ENCODE results near the gene MEF2D.

DNA sequence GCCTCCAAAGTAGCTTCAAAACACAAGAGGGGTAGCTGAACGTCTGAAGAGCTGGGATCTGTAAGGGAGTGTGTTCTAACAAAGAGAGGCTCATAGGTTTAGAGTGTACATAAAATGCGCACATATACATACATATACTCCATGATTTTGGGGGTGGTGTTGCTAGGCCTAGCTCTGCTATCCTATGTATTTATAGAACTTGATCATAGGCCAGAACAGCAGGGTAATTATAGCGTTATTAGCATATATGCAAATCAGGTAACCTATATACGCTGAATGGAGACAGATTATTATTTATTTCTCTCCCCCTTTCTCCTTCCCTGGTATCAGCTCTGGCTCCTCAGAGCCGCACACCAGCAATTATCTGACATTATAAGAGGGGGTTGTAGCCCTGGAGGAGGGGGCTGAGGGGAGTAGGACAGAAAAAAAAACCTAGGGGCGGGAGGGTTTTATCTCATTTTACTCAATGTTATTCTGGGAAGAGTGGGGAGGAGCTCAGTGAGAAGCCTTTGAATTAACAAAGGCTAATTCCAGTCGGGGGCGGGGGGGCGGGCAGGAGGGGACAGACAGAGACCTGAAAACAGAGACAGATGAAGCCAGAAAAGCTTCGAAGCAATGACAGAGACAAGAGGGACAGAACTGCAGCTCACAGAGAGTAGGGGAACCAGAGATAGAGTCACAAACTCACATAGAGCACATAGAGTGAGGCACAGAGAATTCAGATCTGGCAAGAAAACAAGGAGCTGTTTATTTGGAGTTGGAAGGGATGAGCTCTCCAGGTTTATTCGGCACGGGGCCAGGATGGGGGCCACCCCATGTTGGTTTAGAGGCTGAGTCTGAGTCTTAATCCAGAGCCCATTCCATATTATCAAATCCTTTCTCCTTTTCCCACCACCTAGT is 68.6 kb downstream of the MEF2D start:
- TF ChIP-seq TCF4 (CRISPR knock-in tag; IDR thresholded peaks at IDR 0.05; ENCODE audit: borderline replicate concordance) (no peak), SNAI2 (CRISPR knock-in tag; IDR thresholded peaks at IDR 0.05) (no peak)
- TF ChIP-seq, protein P1, sequence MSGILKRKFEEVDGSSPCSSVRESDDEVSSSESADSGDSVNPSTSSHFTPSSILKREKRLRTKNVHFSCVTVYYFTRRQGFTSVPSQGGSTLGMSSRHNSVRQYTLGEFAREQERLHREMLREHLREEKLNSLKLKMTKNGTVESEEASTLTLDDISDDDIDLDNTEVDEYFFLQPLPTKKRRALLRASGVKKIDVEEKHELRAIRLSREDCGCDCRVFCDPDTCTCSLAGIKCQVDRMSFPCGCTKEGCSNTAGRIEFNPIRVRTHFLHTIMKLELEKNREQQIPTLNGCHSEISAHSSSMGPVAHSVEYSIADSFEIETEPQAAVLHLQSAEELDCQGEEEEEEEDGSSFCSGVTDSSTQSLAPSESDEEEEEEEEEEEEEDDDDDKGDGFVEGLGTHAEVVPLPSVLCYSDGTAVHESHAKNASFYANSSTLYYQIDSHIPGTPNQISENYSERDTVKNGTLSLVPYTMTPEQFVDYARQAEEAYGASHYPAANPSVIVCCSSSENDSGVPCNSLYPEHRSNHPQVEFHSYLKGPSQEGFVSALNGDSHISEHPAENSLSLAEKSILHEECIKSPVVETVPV (CRISPR knock-in tag; IDR thresholded peaks at IDR 0.05), result no peak
- TF ChIP-seq, protein P2, sequence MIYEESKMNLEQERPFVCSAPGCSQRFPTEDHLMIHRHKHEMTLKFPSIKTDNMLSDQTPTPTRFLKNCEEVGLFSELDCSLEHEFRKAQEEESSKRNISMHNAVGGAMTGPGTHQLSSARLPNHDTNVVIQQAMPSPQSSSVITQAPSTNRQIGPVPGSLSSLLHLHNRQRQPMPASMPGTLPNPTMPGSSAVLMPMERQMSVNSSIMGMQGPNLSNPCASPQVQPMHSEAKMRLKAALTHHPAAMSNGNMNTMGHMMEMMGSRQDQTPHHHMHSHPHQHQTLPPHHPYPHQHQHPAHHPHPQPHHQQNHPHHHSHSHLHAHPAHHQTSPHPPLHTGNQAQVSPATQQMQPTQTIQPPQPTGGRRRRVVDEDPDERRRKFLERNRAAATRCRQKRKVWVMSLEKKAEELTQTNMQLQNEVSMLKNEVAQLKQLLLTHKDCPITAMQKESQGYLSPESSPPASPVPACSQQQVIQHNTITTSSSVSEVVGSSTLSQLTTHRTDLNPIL (CRISPR knock-in tag; IDR thresholded peaks at IDR 0.05; ENCODE audit: low read depth), result no peak
